HG03521 (cell line): ENCODE measurements around the gene PDGFC.

ENCODE experiments used
- ATAC-seq: cut with Tn5 transposase; IDR thresholded peaks from one replicate; pipeline ENCODE4 v1.9.1; 2021; ENCODE audit warnings: mild to moderate bottlenecking, moderate library complexity; ENCODE audit not compliant: unreplicated experiment

Gene PDGFC, protein sequence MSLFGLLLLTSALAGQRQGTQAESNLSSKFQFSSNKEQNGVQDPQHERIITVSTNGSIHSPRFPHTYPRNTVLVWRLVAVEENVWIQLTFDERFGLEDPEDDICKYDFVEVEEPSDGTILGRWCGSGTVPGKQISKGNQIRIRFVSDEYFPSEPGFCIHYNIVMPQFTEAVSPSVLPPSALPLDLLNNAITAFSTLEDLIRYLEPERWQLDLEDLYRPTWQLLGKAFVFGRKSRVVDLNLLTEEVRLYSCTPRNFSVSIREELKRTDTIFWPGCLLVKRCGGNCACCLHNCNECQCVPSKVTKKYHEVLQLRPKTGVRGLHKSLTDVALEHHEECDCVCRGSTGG

DNA sequence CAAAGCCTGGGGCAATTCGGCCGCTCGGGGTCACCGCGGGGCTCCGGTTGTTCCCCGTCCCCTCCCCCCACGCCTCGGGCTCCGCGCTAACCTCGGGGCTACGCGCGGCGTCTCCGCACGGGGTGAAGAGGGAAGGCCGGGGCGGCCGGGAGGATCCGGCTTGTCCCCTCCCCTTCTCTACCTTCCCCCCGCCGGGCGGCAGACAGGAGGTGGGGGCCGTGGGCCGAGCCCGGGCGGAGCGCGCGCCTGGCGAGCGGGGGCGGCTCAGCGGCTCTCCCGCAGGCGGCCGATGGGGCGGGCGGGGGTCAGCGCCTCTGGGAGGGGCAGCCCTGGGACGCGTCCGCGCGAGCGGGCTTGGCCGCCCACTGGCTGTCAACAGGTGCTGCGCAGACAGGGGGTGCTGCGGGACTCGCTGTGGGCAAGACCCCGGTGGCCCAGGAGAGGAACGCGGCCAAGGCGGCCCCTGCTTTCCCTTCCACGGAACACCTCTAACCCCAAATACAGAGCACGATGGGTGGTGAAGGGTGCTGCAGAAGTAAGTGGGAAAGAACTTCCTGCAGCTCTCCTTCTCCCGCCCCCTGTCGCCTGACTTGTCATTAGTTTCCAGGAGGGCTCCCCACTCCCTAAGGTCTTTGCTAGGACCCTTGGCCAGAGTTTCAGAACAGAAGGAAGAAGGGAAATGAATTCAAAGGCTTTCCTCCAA, at the start of gene PDGFC:
PDGFC (minus strand) TSS at position 124 of the 703 bp plus-strand sequence. CDS start 896 bp downstream, outside the sequence.
- no peak for ATAC-seq

- no peak for ATAC-seq
Observed at GRCh38 chr4:157020882-157021281, 49.3 kb upstream of the PDGFC start.

DNA sequence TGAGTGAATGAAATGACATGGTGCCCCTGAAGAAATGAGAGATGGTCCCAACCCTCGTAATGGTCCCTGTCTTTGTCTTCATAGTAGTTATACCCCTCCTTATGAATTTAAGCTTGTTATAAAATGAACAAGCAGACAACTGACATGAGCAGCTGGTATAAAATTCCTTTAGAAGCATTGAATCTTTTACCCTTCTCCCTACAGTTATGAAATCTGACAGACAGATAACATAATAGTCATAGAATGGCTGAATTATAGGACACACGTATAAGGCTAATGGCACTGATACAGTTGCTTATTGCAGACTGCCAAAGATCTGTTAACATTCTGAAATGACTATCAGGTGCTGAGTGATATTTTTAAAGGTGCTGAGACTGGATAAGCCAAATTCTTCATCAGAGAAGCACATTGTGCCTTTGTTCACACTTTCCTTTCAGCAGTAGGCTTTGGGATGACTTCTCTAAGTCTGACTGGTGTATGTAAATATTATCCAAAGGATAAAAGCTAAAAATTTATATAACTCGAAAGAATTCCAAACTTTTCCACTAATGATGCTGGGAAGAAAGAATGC, 47.4 kb upstream of the PDGFC start:
- ATAC-seq = no peak

GRCh38 chr4:157014621-157015591, 43.3 kb upstream of the PDGFC start:
- ATAC-seq = no peak

- no peak for ATAC-seq
Observed at GRCh38 chr4:157013656-157014055, 42.1 kb upstream of the PDGFC start.

- ATAC-seq = no peak
Observed at GRCh38 chr4:157012781-157013180, 41.2 kb upstream of the PDGFC start.

GRCh38 chr4:157012296-157012695, 40.7 kb upstream of the PDGFC start:
- no peak for ATAC-seq

DNA sequence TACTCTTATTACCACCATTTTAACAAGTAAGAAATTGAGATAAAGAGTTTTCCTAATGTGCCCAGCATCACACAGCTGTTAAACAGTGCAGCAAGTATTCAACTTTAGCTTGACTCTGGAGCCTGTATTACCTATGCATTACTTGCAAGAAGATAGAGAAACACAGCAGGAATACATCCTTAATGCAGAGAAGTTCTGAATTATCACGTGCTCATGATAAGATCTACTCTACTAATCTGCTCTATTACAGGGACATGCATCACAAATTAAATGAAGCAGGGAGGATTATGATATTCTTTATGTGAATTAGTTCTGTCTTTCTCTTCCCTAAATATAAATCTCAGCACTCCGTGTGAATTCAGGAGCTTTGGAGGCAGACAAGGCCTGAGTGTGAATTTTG, 39.0 kb upstream of the PDGFC start:
- no peak for ATAC-seq

GRCh38 chr4:157005831-157006230, 34.2 kb upstream of the PDGFC start:
- ATAC-seq = no peak

- ATAC-seq = no peak
Observed at GRCh38 chr4:157005193-157005592, 33.6 kb upstream of the PDGFC start.

DNA sequence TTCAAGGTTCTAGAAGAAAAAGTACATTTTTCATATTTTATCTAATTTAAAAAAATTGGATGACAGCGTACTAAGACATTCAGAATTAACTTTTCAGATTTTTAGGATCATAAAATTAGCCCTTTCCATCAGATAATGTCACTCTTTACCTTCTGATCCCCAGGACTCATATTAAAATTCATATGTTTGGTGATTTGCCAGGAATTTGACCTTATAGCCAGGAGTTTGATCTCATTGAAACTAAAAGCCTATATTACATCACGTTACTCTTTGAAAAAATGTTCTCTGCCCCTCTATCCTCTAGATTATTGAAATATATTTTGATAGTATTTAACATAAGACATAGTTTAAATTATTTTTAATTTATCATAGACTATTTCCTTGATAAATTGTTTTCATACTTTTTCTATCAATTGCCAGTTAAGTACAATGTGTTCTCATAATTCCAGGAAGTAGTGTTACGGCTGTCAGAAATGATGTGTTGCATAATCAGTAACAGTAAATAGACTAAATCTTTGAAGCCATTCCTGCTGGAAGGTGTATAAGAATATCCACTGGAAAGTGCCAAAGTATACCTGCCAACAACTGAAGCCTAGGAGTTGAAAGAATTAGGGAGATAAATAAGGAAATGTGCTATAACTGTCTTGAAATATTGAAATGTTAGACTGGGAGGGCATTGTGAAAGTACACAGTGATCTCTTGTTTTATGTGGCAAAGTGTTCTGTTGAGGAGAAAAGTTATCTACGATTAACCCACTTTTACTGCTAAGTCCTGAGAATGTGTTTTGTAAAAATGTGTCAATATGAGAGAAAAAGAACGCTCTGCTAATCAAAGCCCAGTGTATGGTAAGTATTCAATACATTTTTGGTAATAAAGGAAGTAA, 32.9 kb upstream of the PDGFC start:
- ATAC-seq = no peak

DNA sequence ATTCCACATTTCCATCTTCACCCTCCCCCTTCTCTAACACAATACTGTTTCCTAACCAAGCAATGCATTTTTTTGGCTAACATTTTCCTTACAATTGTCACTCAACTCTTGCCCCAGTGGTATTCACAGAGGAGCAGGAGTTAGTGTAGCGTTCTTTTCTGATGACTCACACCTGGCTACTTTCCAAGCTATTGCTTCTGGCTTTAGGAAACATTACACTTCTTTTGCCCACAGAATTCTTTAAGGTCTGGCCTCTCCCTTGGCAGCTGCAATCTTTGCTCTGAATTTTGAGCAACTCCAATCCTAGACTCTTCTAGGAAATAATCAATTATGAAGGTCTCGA, 27.5 kb upstream of the PDGFC start:
- ATAC-seq = no peak

DNA sequence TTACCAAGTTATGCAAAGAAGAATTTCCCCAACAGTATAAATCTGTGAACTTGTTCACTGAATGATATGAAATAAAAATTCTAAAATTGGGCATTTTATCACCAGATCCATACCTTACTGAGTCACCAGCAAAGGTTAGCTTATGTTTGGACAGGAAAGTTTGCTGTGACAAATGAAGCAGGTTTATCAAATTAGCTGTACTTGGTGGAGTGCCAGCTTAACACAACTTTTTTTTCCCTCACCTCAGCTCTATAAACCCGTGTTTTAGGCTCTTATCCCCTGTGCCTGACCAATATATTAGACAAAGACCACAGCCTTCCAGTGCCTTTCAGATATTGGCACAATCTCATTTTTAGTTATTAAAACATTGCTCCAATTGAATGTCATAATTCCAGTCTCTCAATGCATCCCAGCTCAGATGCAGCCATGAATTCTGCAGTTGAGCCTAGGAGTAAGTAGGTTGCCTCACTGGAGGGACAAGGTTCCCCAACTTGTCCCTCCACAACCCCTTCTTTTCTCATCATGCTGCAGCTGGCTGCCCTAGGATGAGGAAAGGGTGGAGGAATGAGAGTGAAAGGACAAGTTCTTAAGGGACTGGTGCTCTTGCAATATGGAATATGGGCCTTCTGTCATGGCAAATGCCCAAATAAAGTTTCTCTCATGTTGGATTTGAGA, 27.0 kb upstream of the PDGFC start:
- no peak for ATAC-seq

DNA sequence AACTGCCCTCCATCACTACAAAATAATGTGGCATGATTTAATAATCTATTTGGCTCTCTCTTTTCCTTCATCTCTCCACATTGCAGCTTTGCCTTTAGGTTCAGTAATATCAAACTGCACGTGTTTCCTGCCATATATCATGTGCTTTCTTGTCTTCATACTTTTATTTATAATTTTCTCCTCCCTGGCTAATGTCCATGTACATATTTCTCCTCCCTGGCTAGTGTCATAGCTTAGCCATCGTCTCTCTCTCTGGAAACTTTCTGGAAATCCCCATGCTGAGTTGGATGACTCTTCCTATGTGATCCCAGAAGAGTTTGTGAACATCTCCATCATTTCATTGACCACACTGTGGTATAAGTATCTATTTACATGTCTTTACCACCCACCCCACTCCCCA, 21.3 kb upstream of the PDGFC start:
- no peak for ATAC-seq

- no peak for ATAC-seq
Observed at GRCh38 chr4:156991161-156991560, 19.6 kb upstream of the PDGFC start.

- ATAC-seq = no peak
Observed at GRCh38 chr4:156983366-156983765, 11.8 kb upstream of the PDGFC start.

- no peak for ATAC-seq
Observed at GRCh38 chr4:156981262-156981769, 9.7 kb upstream of the PDGFC start.

DNA sequence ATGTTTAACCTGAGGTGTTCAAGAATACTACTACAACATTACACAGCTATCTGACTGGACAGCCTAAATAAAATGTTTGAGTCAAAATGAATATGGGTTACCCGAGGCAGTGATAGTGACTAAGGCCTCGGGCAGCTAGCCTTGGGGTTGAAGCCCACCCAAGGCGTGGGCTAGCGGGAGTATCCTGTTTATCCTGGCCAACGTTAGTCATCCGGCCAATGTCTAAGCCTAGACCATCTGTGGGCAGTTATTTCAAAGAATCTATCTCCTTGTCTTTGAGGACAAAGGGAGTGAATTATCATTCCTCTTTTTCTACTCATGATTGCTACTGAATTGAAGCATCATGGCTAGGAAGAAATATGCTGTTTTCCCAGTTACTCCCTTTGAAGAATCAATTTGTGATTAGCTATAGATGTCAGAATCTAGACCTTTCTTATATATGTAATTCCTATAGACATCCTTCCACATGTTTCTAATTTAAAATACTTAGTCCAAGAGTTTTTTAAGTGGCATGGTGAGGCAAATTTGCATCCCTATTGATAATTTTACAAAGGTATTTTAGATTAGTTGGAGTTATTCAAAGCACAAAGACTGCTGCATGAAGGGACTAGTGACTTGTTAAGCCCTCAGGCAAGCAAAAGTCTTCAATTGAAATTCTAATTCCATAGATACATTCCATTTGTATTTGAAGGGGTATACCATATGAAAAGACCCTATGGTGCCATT, 6.0 kb upstream of the PDGFC start:
- no peak for ATAC-seq

DNA sequence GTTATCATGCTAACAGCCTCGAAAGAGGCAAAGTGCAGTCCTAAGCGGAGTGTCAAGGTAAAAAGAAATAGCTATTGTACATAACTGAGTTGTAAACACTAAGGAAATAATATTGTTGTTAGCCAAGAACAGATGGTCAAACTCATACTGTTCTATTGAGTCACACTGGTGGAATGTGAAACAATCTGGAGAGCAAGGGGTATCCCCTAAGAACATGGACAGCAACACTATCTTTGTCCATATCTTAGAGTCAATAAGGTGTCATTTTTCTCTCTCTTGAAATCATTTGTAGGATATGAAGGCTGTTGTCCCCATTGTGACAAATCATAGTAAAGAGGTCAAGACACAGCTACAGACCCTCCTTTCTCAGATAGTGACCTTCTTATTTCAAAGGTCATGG, 4.5 kb upstream of the PDGFC start:
- no peak for ATAC-seq
